Effector memory CD4-positive, alpha-beta T cell (primary cell): ENCODE data around the gene LARGE1.
"Not testable (repeated sequence)": the region's sequence is repeated elsewhere in the genome, so short reads cannot be mapped to it uniquely, and the experiment has no call there.

ENCODE experiments used
- DNase-seq, 3 donors: peaks; one replicate each; pipeline ENCODE4 v3.0.0-alpha.2; 2020
- H3K27ac ChIP-seq: 2 replicates; pipeline ENCODE4 v1.7.0; 2013; ENCODE audit warnings: mild to moderate bottlenecking, low read length, moderate library complexity; ENCODE audit not compliant: insufficient read depth, poor library complexity, severe bottlenecking
- H3K27me3 ChIP-seq: replicated peaks from 2 replicates; pipeline ENCODE4 v1.7.0; 2013; ENCODE audit warnings: mild to moderate bottlenecking, low read length; ENCODE audit not compliant: insufficient read depth, control insufficient read depth, poor library complexity, severe bottlenecking
- H3K36me3 ChIP-seq: 2 replicates; pipeline ENCODE4 v1.7.0; 2013; ENCODE audit warnings: mild to moderate bottlenecking, low read length, moderate library complexity; ENCODE audit not compliant: control insufficient read depth, insufficient read depth
- H3K4me1 ChIP-seq: 2 replicates; pipeline ENCODE4 v1.7.0; 2013; ENCODE audit warnings: low read length, mild to moderate bottlenecking; ENCODE audit not compliant: control insufficient read depth, insufficient read depth, poor library complexity, severe bottlenecking
- H3K4me3 ChIP-seq: 2 replicates; pipeline ENCODE4 v1.7.0; 2013; ENCODE audit warnings: low read length, low read depth, mild to moderate bottlenecking; ENCODE audit not compliant: insufficient read depth, poor library complexity, severe bottlenecking
- H3K9me3 ChIP-seq: 2 replicates; pipeline ENCODE4 v1.7.0; 2013; ENCODE audit warnings: mild to moderate bottlenecking, low read length, moderate library complexity; ENCODE audit not compliant: control insufficient read depth

Gene LARGE1

GRCh38 chr22:33575041-33575440 is 345.2 kb downstream of the LARGE1 start:
- no peaks in the 10 kb centered on the region for H3K9me3 ChIP-seq
- no peaks in the 10 kb centered on the region for H3K27me3 ChIP-seq
- no peak overlapping the region for H3K4me3 ChIP-seq
- no peaks in the 10 kb centered on the region for H3K36me3 ChIP-seq
- DNase-seq = no peak
- no peak overlapping the region for H3K27ac ChIP-seq
- H3K4me1 ChIP-seq = no peaks in the 10 kb centered on the region

GRCh38 chr22:33573479-33573878 is 346.8 kb downstream of the LARGE1 start:
- no peaks in the 10 kb centered on the region for H3K27me3 ChIP-seq

GRCh38 chr22:33572086-33572485 is 348.2 kb downstream of the LARGE1 start:
- H3K9me3 ChIP-seq = no peaks in the 10 kb centered on the region
- no peak for DNase-seq
- no peaks in the 10 kb centered on the region for H3K4me1 ChIP-seq
- no peaks in the 10 kb centered on the region for H3K27me3 ChIP-seq
- no peaks in the 10 kb centered on the region for H3K36me3 ChIP-seq
- no peak overlapping the region for H3K4me3 ChIP-seq
- H3K27ac ChIP-seq = no peak overlapping the region

More at GRCh38 chr22:33573479-33573878, 346.8 kb downstream of the LARGE1 start:
- Histone ChIP-seq H3K4me1 (no peaks in the 10 kb centered on the region), H3K4me3 (no peak overlapping the region), H3K27ac (no peak overlapping the region), H3K36me3 (no peaks in the 10 kb centered on the region), H3K9me3 (no peaks in the 10 kb centered on the region)
- DNase-seq = no peak

- no peak for DNase-seq
- H3K36me3 ChIP-seq = no peaks in the 10 kb centered on the region
- H3K9me3 ChIP-seq = no peaks in the 10 kb centered on the region
- no peak overlapping the region for H3K27ac ChIP-seq
- no peaks in the 10 kb centered on the region for H3K4me1 ChIP-seq
- no peaks in the 10 kb centered on the region for H3K27me3 ChIP-seq
- H3K4me3 ChIP-seq = no peak overlapping the region
These were observed 350.2 kb downstream of the LARGE1 start for GRCh38 chr22:33570110-33570509.

- Histone ChIP-seq H3K36me3 (no peaks in the 10 kb centered on the region), H3K4me1 (no peaks in the 10 kb centered on the region), H3K27me3 (no peaks in the 10 kb centered on the region), H3K27ac (no peak overlapping the region), H3K9me3 (no peaks in the 10 kb centered on the region), H3K4me3 (no peak overlapping the region)
- DNase-seq = no peak
These were observed 350.7 kb downstream of the LARGE1 start for GRCh38 chr22:33569559-33569958.

GRCh38 chr22:33569018-33569417 is 351.3 kb downstream of the LARGE1 start:
- H3K27me3 ChIP-seq = no peaks in the 10 kb centered on the region
- H3K4me1 ChIP-seq = no peaks in the 10 kb centered on the region
- no peaks in the 10 kb centered on the region for H3K36me3 ChIP-seq
- H3K27ac ChIP-seq = no peak overlapping the region
- DNase-seq = no peak
- no peak overlapping the region for H3K4me3 ChIP-seq
- no peaks in the 10 kb centered on the region for H3K9me3 ChIP-seq

- not testable (repeated sequence) for H3K9me3 ChIP-seq, H3K27ac ChIP-seq, H3K4me1 ChIP-seq, H3K27me3 ChIP-seq, H3K4me3 ChIP-seq, DNase-seq, H3K36me3 ChIP-seq
These were observed 353.8 kb downstream of the LARGE1 start for GRCh38 chr22:33566495-33566894.

GRCh38 chr22:33565580-33565995 is 354.7 kb downstream of the LARGE1 start:
- Histone ChIP-seq H3K27me3 (no peaks in the 10 kb centered on the region), H3K27ac (no peak overlapping the region), H3K4me3 (no peak overlapping the region), H3K9me3 (no peaks in the 10 kb centered on the region), H3K36me3 (no peaks in the 10 kb centered on the region), H3K4me1 (no peaks in the 10 kb centered on the region)
- DNase-seq = no peak

- Histone ChIP-seq H3K4me1 (no peaks in the 10 kb centered on the region), H3K4me3 (no peak overlapping the region), H3K27me3 (no peaks in the 10 kb centered on the region), H3K27ac (no peak overlapping the region), H3K36me3 (no peaks in the 10 kb centered on the region), H3K9me3 (no peaks in the 10 kb centered on the region)
- no peak for DNase-seq
These were observed 355.6 kb downstream of the LARGE1 start for GRCh38 chr22:33564683-33565082.

- H3K4me3 ChIP-seq = no peak overlapping the region
- no peaks in the 10 kb centered on the region for H3K9me3 ChIP-seq
- no peaks in the 10 kb centered on the region for H3K4me1 ChIP-seq
- DNase-seq = no peak
- H3K27me3 ChIP-seq = no peaks in the 10 kb centered on the region
- no peaks in the 10 kb centered on the region for H3K36me3 ChIP-seq
- no peak overlapping the region for H3K27ac ChIP-seq
These were observed 356.9 kb downstream of the LARGE1 start for GRCh38 chr22:33563220-33563964.
